DLD1 (cell line): ENCODE measurements around the gene SET.
"Not testable (repeated sequence)": the region's sequence is repeated elsewhere in the genome, so short reads cannot be mapped to it uniquely, and the experiment has no call there.

Source experiments
- in situ Hi-C: cut with HindIII; loops from 2 replicates; pipeline ENCODE4 v1.10.0; 2017; ENCODE audit warnings: low sequenced_read_pairs

SET gene

GRCh38 chr9:128688501-128689292 is at the start of gene SET:
Gene SET, plus strand, starts transcription at chr9:128689222. Its CDS starts 361 bp downstream, at chr9:128689583.
- in situ Hi-C loops = no loop called here

- in situ Hi-C loops = no loop called here
Measured at GRCh38 chr9:128640603-128641002, 48.4 kb upstream of the SET start.

- in situ Hi-C loops = no loop called here
Measured at GRCh38 chr9:128642675-128643245, 46.3 kb upstream of the SET start.

DNA sequence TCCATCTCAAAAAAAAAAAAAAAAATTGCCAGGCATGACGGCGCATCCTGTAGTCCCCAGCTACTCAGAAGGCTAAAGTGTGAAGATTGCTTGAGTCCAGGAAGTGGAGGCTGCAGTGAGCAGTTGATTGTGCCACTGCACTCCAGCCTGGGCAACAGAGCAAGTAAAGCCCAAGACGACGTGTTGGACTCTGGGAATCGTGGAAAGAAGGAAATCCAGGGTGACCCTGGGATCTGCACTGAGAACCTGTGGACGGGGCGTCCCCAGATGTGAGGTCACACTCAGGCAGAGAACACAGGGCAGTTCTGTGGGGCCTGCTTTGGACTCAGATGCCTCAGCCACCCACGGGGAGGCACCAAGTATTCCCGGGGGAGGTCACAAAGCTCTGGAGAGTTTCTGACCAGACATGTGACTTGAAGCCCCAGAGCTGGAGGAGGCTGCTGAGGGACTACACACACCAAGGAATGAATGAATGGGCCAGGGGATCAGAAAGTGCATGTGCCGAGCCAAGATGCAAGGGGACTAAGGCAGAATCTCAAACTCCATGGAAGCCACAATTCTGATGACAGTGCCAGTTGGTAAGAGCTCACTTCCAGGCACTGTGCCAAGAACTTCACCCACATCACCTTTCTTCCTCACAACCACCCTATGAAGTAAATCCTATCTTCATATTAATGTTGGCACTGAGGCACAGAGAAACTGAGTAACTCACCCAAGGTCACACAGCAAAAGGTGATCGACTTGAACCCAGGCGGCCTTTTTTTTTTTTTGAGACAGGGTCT is 45.3 kb upstream of the SET start:
- in situ Hi-C loops = no loop called here

- in situ Hi-C loops = not testable (repeated sequence)
Measured at GRCh38 chr9:128648206-128648605, 40.8 kb upstream of the SET start.

DNA sequence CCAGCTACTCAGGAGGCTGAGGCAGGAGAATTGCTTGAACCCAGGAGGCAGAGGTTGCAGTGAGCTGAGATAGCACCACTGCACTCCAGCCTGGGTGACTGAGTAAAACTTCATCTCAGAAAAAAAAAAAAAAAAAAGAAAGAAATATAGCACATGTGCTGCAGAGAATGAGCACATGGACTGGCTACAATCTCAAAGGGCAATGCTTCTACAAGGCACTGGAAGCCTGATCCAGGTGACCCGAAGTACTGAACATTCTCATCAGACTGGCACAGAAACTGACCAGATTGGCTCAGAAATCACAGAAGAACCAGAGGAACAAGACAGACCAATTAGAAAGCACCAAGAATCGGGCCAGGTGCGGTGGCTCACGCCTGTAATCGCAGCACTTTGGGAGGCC is 37.2 kb upstream of the SET start:
- in situ Hi-C loops = no loop called here

- in situ Hi-C loops = no loop called here
Measured at GRCh38 chr9:128653908-128654307, 35.1 kb upstream of the SET start.

DNA sequence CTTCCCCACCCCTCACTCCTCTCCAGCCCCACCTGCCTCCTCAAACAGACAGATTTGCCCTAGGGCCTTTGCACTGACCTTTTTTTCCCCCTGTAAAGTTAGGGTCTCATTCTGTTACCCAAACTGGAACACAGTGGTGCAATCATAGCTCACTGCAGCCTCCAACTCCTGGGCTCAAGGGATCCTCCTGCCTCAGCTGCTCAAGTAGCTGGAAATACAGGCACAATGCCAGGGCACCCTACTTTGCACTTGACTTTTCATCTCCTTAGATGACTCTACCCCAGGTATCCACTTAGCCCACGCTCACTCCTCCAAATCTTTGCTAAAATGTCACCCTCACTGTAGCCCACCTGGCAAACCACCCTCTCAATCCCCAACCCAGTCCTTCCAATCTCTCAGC is 34.5 kb upstream of the SET start:
- in situ Hi-C loops = no loop called here

GRCh38 chr9:128656416-128657343 is 32.3 kb upstream of the SET start, which contains the start of gene DYNC2I2:
Gene DYNC2I2, minus strand, starts transcription at chr9:128656847. Its CDS starts 121 bp downstream, at chr9:128656726.
- in situ Hi-C loops = no loop called here

GRCh38 chr9:128657344-128657704 is 31.7 kb upstream of the SET start:
- in situ Hi-C loops = no loop called here

- in situ Hi-C loops = no loop called here
Measured at GRCh38 chr9:128657796-128658195, 31.2 kb upstream of the SET start.

GRCh38 chr9:128666481-128666941 is 22.5 kb upstream of the SET start:
- in situ Hi-C loops = not testable (repeated sequence)

DNA sequence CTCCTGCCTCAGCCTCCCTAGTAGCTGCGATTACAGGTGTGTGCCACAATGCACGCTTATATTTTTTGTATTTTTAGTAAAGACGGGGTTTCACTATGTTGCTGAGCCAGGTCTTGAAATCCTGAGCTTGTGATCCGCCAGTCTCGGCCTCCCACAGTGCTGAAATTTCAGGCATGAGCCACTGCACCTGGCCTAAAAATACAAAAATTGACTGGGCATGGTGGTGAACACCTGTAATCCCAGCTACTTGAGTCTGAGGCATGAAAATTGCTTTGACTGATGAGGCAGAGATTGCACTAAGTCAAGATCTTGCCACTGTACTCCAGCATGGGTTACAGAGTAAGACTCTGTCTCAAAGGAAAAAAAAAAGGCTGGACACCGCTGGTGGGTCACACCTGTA is 19.2 kb upstream of the SET start:
- in situ Hi-C loops = no loop called here

- in situ Hi-C loops = no loop called here
Measured at GRCh38 chr9:128675382-128675781, 13.6 kb upstream of the SET start.

DNA sequence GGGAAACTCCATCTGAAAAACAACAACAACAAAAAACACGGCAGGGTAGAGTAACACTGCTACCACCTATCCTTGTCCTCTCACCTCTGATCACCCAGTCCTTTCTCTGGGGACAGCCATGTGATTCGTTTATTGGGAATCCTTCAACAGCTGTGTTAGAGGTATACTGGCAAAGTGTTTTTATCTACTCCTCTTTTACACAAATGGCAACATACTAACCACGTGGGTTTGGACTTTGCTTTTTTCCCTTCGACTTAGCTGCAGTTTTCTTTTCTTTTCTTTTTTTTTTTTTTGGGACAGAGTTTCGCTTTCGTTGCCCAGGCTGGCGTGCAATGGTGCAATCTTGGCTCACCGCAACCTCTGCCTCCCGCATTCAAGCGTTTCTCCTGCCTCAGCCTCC is 11.2 kb upstream of the SET start:
- in situ Hi-C loops = no loop called here

DNA sequence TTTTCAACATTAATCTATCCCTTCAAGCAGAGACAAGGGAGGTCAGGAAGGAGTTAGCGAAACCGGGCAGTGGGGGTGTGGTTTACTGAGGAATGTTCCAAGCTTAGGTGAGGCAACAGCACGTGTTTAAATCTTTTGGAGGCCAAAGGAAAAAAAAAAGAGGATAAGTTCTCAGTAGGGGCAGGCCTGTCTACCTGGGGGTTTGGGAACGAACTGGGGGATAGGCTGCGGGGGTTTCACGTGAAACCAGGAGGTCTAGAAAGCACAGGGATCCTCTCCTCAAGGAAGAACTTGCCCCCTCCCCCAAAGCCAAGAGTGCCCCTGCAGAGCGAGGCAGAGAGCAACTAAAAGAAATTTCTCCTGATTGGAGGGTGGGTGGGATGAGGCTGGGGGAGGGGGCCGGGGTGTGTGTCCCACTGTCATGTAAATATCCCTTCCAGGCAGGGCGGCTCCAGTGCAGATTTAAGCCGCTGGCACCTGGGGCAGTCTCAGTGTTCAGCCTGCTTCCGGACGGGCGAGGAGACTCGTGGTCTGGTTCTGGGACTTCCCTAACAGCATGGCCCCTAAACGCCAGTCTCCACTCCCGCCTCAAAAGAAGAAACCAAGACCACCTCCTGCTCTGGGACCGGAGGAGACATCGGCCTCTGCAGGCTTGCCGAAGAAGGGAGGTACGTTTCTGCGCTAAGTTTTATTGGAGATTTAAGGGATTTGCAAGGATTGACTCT is 5.5 kb upstream of the SET start:
- in situ Hi-C loops = no loop called here

GRCh38 chr9:128684065-128684324 is 5.0 kb upstream of the SET start:
- in situ Hi-C loops = no loop called here

- in situ Hi-C loops = no loop called here
Measured at GRCh38 chr9:128684325-128685199, 4.5 kb upstream of the SET start.
